HG02642 (cell line): ENCODE results near the gene PHYHD1.

Experiments
- ATAC-seq: cut with Tn5 transposase; IDR thresholded peaks from one replicate; pipeline ENCODE4 v1.9.1; 2021; ENCODE audit warnings: mild to moderate bottlenecking; ENCODE audit not compliant: unreplicated experiment, poor library complexity

The PHYHD1 gene

GRCh38 chr9:128920381-128921058, at the start of gene PHYHD1:
Gene PHYHD1, plus strand, starts transcription at chr9:128920982. Its CDS starts 1,342 bp downstream, at chr9:128922324.
- no peak for ATAC-seq

DNA sequence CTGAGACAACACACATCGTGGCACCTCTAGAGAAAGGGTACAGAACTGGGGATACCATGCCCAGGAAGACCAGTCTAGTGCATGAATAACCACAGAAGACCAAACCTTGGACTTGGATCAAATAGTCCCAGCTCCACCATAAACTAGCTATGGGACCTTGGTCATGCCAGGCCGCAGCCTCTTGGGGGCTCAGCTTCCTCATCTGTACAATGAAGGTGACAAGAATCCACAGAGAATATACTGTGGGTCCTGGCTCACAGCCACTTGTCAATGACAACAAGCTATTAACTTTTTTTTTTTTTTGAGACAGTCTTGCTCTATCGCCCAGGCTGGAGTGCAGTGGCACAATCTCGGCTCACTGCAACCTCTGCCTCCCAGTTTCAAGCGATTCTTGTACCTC, 42.9 kb upstream of the PHYHD1 start:
- ATAC-seq: no peak

DNA sequence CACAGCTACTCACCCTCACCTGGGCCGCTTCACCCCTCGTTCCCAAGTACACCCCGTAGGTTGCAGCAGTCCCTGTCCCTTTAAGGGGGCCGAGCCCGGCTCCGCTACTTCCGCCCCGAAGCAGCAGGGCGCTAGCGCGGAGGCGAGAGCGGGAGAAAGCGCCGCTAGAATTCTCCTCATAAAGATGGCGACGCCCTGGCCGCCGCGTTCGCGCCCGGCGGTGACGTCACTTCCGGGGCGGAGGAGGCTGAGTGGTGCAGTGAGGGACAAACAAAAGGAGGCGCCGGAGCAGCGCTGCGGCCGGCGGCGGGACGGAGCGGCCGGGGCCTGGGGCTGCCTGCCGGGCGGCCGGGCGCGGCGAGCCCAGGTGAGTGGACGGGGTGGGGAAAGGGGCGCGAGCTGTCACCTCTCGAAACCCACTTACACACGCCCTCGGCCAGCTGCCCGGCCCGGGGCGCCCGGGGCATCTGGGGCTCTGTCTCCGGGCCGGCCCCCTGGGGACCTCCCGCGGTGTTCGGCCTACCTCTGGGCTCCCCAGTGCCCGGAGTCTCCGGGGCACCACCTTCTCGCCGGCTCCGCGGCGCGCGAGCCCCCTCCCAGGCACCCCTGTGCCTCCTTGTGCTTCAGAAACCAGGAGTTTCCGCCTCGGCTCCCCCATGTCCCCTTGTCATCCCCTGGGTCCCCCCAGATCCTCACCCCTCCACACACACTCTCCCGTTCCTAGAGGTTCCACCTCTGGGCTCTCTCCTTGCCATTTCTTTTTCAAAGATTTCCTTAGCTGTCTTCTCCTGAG, 38.7 kb upstream of the PHYHD1 start, which contains the start of the genes KYAT1 and LRRC8A:
Gene KYAT1 (minus strand): TSS at position 67 of the 793 bp plus-strand sequence. CDS start 36,545 bp downstream, outside the sequence.
Gene LRRC8A (plus strand): TSS at position 250 of the 793 bp plus-strand sequence. CDS start 25,032 bp downstream, outside the sequence.
- ATAC-seq: peak; percentile 90

DNA sequence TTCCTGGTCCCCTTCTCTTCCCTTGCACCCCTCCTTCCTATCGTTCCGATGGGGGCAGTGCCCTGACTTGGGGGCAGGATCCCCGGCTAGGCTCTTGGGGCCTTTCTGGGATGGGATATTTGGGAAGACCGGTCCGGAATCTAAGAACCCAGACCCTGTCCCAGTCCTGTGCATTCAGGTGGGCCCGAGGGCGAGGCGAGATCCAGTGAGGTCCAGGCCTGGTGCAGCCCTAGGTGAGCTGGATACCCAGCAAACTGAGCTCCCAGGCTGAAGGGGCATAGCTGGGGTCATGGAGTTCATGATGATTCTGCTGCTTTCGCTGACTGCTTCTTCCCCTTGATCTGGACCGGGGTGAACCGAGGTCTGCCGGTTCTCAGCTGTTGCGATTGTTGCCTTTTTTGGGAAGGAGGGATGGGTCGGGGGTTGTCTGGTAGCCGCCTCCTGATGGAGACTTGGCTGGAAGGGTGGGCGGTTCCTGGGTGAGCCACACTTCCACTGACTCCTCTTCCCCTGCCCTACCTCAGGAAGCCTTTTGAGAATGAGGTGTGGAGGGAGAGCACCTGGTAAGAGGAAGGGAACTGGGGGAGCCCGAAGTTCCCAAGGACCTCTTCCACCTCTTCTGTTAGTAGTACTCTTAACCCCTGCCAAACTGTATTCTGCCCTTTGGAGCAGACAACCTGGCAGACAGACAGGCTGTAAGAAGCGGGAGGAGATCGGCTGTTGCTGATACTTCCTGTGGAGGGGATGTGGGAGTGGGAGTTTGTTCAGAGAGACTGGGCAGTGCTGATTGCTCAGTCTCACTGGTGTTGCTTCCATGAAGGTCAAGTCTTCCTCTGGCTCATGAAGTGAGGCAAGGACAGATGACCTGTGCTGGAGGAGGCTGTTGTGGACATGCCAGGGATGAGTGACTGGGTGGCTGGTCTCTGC, 37.8 kb upstream of the PHYHD1 start:
- no peak for ATAC-seq

DNA sequence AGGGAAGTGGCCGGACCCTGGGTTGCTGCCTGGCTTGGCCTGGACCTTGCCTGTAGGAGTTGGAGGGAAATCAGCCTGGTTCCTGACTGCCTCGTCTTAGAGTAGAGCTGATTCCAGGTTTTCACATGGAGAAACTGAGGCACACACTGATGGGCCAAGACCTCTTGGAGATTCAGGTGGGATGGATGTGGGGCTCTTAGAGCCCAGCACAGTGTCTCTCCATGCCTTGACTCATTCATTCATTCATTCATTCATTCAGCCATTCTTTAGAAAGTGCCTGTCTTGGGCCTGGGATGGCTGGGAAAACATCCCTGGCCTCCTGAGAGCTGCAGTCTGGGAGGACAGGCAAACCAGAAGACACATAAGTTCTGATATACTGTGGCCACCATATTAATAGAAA, 36.6 kb upstream of the PHYHD1 start:
- no peak for ATAC-seq

GRCh38 chr9:128885376-128885775, 35.4 kb upstream of the PHYHD1 start:
- no peak for ATAC-seq

DNA sequence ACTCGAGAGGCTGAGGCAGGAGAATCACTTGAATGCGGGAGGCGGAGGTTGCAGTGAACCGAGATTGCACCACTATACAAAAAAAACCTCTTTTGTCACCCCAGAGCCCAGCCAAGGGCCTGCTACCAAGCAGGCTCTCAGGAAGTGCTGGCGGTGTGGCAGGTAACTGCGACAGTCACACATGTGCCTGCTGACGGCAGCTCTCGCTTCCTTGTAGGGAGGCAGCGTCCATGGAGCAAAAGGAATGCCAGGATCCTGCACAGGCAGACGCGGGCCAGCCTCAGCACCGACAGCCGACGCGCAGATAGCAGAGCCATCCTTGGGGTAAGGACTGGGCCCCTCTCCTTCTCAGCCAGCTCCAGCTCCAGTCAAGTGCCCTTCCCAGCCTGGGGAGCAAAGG, 35.0 kb upstream of the PHYHD1 start:
- no peak for ATAC-seq

GRCh38 chr9:128886211-128886891, 34.4 kb upstream of the PHYHD1 start:
- no peak for ATAC-seq

DNA sequence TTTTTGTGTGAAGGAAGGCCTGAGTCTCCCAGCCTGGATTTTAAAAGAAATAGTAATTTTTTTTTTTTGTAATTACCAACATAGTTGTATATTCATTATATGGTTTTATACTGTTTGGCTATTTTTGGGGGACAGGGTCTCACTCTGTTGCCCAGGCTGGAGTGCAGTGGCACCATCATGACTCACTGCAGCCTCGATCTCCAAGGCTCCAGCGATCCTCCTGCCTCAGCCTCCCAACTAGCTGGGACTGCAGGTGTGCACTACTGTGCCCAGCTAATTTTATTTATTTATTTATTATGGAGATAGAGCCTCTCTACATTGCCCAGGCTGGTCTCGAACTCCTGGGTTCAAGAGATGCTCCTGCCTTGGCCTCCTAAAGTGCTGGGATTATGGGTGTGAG, 33.7 kb upstream of the PHYHD1 start:
- ATAC-seq: no peak

GRCh38 chr9:128887914-128888350, 32.9 kb upstream of the PHYHD1 start:
- ATAC-seq: no peak

DNA sequence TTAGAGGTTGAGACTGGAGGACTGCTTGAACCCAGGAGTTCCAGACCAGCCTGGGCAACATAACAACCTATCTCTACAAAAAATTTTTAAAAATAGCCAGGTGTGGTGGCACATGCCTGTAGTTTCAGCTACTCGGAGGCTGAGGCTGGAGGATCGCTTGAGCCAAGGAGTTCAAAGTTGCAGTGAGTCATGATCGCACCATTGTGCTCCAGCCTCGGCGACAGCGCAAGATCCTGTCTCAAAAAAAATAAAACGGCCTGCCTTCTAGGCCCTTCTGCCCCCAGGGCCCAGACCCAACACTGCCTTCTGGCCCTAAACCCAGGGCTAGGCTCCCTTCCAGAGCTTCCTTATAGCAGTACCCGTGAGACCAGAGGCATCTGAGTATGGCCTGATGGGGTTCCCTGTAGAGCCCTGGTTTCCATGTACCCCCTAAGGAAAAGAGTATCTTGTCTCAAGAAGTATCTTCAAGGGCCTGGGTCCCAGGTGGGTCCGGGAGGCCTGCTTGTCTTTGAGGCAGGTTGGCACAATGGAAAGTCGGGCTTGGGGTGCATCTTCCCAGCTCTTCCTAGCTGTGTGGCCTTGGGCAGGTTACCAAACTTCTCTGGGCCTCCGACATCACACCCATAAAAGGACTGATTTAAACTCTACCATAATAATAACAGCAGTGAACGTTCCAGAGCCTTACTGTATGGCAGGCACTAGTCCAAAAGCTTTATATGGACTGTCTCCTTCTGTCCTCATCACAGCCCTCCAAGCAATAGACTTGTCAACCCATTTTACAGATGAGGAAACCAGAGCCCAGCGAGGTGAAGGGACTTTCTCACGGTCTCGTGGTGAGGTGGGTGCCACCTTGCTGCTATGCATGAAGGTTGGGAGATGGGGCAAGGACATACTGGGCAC, 29.2 kb upstream of the PHYHD1 start:
- no peak for ATAC-seq

- ATAC-seq: no peak
Observed at GRCh38 chr9:128892221-128892921, 28.4 kb upstream of the PHYHD1 start.

DNA sequence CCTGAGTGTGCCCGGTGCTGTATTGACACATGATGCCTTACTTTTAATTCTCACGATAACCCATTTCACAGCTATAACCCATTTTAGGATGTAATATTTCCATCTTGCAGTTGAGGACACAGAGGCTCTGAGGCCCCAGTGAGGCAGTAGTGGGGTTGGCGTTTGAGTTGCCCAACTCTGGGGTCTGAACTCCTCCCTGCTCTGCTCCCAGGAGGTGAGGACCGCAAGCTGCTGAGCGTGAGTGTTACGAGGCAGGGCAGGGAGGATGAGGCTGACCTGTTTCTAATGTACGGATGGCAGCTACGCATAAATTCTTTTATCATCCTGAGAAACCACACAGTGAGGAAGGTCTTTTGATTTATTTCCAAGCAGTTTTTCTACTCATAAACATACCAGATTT, 27.4 kb upstream of the PHYHD1 start:
- no peak for ATAC-seq

- no peak for ATAC-seq
Observed at GRCh38 chr9:128894764-128895163, 26.0 kb upstream of the PHYHD1 start.

DNA sequence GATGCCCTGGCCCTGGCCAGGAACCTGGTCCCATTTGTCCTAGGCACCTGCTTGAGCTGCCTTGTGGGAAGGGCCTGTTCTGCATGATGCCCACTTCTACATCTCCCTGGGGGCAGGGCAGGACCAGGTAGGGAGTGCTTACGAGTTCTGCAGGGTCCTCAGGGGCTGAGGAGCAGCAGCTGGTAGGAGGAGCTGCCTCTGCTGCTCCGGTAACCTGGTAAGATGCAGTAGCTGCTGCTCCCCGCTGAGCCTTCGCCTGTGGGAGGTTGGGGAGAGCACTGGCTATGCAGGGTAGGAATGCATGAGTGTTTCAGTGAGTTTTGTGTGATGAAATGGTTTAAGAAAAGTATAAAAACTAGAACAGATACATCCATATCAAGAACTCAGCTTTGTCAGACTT, 25.2 kb upstream of the PHYHD1 start:
- ATAC-seq: no peak

DNA sequence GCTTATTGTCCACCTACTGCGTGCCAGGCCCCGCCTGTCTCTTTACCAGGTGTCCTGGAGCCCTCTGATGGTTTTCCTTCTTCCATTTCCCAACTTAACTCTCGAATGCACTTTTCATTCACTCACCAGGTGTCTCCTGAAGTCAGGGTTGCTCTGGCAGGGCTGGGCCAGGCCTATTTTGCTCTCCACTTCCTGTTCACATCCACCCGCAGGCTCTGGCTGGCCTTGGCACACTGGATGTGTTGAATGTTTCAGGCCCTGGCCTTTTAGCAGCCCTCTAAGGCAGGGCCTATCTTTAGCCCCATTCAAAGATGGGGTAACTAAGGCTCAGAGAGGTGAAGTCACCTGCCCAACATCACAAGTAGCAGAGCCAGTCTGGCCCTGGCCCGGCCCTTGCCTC, 22.4 kb upstream of the PHYHD1 start:
- ATAC-seq: no peak

DNA sequence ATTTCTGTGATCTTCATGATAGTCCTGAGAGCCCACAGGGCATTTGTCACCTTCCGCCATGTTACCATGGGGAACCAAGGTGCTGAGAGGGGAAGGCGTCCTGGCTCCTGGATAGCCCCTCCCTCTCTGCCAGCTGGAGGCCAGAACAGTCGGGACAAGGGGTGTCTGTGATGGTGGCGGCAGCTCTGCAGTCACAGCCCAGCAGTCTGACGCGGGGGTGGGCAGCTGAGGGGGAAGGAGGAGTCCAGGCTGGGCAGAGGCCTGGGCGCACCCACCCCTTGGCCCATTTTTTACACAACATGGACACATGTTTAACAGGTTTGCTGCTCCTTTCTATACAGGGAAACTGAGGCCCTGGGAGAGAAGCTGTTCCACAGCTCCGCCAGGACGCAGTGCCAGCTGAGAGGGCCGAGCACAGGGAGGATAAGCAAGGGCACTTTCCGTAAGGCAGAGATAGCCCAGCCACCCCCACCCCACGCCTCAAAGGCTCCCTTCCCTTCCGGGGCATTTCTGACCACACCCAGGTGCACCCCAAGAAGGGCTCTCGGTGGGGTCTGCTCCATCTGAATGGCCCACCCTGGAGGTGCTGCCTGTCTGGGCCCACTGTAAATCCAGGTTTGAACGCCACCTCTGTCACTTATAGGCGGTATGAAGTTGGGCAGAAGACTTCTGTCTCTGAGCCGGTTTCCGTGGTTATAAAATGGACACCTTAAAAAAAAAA, 21.8 kb upstream of the PHYHD1 start:
- ATAC-seq: no peak
